Measurements from ENCODE around the gene XPO6. TPM values are rescaled to one million over a fixed set of nuclear protein-coding genes. Genes with fewer than 3 reads are reported as not detected.
A peak's percentile ranks its signal among the peaks of the same experiment; 100 is the strongest.

Gene XPO6
- polyA plus RNA-seq, 5 donors: 61.9 to 80.9 (median 75.6) TPM

- peak in 1 of 2 donors; percentile 34 for DNase-seq
Observed at GRCh38 chr16:28210979-28211588, 681 bp downstream of the XPO6 start.

DNA sequence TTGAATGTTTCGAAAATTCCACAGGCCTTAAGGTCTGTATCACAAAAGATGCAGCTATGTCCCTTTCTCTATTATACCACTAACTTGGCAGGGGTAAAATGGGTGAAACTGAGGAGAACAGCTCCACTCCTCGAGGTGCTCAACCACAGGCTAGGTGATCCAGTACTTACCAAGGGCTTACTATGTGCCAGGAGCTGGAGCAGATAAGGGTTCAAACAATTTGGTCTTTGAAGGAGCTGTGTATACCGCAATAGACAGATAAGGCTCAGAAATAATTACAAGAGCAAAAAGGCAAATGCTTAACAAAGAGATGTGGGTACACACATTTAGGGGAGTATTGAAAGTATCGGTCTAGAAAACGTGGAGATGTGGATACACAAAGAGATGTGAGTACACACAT is 1.5 kb downstream of the XPO6 start:
- no peak for DNase-seq

GRCh38 chr16:28208824-28209223 is 2.9 kb downstream of the XPO6 start:
- DNase-seq: no peak

DNA sequence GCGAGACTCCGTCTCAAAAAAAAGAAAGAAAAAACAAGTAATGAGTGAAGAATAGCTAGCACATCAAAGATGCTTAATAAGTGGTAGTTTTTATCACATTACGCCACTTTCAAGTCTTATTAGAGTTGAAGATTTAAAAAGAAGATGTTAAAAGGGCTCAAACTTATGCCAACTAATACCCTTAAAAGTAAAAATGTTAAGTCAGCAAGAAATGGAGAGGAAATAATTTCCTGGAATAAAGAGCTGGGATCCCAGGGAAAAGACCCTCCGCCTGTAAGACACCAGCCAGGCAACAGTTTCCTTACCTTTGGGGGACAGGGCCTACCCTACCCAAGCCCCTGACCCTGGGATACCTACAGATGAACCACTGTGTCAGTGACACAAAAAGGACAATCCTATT is 3.6 kb downstream of the XPO6 start:
- DNase-seq: no peak

GRCh38 chr16:28207399-28207798 is 4.4 kb downstream of the XPO6 start:
- DNase-seq: no peak

GRCh38 chr16:28205974-28206373 is 5.8 kb downstream of the XPO6 start:
- DNase-seq: no peak

DNA sequence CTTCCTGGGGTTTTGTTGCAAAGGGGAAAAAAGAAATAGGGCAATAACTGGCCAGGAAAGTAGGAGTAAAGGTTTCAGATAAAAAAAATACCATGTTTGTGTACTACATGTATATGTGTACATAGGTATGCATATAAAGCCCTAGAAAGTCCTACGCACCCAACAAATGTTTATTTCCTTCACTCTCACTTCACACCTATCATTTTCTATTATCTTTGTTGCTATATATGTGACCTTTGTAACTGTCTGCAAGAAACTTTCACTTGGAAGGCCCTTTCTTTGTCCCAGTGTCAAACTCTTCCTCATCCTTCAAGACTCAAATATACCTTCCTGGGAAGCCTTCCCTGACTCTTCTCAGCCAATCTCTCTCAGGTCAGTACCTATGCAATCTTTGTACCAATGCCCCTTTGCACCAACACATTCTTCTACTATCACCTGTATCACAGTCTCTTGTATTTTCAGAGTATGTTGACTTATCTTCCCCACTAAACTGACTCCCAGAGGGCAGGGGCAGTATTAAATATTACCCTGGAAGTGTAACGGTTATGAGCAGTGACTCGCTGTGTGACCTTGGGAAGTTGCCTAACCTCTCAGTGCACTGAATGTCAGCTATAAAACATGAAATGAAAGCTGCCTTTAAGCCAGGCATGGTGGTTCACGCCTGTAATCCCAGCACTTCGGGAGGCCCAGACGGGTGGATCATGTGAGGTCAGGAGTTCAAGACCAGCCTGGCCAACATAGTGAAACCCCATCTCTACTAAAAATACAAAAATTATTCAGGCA is 6.5 kb downstream of the XPO6 start:
- DNase-seq: no peak

GRCh38 chr16:28204622-28205021 is 7.1 kb downstream of the XPO6 start:
- no peak for DNase-seq

DNA sequence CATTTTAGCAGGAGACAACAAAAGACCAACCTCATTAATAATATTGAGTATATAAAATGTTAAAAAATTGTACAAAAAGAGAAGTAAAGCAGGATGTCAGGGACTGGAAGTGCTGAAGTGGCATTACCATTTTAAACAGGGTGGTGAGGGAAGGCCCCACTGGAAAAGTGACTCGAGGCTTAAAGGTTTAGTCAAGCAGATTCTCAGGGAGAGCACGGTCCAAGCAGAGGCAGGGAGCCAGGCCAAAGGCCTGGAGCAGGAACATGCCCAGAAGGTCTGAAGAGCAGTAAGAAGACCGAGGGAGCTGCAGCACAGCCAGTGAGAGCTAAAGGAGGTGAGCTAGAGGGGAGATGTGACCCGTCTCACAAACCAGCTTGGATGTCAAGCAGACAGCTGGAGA is 7.6 kb downstream of the XPO6 start:
- DNase-seq: no peak

- DNase-seq: no peak
Observed at GRCh38 chr16:28202147-28202746, 9.5 kb downstream of the XPO6 start.

- DNase-seq: no peak
Observed at GRCh38 chr16:28200661-28201060, 11.1 kb downstream of the XPO6 start.

GRCh38 chr16:28196387-28196987 is 15.3 kb downstream of the XPO6 start:
- DNase-seq: no peak

DNA sequence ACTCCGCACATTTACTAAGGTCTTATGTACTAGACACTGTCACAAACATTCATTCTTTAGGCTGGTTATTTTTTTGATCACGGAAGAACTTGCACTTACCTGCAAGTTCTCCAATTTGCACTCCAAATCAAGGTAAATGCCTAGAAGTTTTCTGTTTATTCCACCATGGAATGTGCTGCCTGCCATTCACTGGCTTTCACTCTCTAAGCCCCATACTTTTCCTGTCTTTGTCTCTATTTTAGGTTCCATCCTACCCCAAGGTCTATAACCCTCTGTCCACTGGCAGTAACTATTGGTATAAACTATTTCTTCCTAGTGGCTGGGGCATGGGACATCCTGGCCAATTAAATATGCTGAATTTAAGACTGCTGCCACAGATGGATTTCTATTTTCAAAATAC is 15.9 kb downstream of the XPO6 start:
- no peak for DNase-seq

GRCh38 chr16:28193530-28194423 is 18.0 kb downstream of the XPO6 start:
- no peak for DNase-seq

DNA sequence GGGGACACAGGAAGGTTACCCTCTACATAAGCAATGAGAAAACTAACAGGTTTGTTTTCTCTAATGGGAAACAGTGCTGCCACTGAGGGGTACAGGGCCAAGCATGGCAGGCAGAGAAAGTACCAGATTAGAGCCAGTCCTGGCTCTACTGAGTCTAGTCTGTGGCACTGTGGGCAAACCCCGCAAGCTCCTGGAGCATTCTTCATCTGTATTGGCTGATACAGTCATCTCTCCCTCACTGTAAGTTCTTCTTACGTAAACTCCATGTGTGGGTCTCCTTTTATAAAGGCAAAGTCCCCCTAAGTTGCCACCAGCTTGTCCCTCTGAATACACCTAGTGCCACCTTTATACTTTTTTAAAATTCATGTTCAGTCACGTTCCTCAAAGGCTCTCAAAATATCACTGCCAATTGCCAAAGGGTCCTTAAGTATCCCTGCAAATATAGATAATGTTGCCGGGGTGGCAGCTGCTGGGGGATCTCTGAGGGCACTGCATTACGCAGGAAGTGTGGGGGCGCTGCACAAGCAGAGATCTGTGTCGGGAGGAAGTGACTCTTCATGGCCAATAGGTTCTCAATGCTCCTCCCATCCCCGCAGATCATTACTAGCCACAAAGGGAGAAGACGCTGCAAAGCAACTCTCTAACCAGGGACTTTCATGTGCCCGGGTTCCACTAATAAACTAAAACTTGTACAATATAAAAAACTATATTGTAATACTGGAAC is 18.8 kb downstream of the XPO6 start:
- DNase-seq: no peak

DNA sequence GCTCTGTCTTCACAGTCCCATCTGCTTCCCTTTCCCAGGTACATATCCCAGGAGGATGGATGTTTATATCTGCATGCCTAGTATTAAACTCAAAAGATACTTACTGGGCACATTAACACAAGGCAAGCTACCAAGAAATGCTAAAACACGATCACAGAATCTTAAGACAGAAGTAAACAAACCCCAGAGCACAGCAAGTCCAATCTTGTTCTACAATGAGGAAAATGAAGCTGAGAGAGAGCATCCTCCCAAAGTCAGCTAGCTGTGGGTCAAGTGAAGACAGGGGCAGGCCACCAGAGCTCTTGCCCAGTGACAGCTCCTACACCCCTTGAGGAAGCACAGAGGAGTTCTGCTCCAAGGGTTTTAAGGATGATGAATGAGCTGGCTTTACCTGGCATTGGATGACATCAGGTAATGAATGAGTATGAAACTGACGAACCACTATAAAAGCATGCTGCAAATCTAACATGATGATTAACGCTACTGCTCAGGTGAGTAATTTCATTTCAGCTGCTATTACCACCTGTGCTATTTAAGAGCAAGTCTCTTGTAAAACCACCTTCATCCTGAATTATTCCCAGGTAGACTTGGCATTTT is 20.3 kb downstream of the XPO6 start:
- no peak for DNase-seq

DNA sequence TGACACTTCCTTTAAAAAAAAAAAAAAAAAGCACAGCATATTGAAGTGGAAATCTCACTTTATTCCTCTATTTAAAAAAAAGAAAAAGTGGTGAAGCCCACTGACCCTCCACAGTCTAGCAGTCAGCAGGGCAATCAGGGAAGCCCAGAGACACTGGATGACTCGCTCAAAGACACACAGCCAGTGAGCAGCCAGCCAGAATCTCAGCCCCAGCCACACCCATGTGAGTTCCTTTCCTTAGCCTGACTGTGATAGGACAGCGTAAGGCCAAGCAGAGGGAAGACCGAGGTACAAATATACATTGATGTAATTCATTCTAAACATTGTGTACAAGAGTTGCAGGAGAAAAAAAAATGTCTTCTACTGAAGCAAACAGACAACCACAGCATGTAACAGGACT is 22.5 kb downstream of the XPO6 start:
- DNase-seq: no peak

DNA sequence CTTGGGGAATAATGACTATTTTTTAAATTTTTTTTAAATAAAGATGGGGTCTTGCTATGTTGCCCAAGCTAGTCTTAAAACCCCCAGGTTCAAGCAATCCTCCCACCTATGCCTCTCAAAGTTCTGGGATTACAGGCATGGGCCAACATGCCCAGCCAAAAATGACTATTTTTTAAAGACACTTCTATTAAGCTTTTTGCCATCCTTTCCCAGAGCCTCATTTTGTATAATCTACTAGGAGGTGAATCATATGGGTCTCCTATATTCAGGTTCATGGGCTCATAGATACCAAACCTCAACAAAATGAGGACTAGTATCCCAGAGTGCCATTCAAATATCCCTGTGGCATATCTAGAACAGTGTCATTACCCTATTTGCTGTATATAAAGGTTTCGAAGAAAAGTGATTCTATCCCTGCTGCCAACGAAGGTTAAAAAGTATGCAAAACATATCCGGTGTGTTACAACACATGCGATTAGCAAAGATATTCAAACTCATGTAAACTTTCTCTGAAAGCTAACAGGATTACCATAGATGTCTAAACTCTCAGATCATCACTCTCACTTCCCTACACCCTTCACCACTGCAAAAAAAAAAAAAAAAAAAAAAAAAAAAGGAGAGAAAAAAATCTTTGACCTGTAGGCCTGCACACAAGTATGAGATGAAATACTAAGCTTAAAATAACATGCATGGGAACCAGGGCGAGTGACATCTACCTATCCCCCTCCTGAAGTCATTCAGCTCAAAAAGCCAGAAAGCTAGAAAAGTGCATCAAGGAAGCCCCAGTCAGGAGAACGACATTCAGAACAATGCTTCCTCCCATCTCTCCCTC is 23.5 kb downstream of the XPO6 start:
- DNase-seq: no peak

DNA sequence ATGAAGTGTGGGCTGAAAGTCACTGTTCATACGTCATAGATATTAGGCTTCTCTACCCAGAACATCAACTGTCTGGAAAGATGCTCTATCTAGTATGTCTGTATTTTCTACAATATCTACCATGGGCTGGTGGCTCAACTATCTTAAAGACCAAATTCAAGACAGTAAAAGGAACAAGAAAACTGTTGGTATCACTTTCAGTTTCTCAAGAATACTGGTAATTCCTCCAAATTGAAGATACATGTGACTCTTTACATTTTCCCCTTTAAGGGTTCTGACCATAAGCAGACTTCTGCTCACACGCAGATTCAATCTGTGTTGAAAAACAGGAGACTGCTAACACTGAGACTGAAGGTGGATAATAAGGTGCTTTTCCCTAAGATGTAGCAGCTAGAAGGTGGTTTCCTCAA is 24.2 kb downstream of the XPO6 start:
- DNase-seq: no peak

DNA sequence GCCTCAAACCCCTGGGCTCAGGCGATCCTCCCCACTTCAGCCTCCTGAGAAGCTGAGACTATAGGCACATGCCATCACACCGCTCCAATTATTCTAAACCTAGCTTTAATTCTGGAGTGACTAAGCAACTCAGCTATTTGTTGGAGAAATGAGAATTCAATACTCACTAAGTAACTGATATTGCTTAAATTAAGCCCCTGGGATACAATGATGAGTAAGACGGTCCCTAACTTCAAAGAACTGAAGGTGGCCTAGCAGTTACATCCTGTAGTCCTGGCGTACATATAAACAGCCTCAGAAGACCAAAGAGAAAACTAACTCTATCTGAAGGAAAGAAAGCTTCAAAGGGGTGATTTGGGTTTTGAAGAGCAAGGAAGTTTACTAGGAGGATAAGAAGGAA is 25.0 kb downstream of the XPO6 start:
- no peak for DNase-seq

Data from right lung (tissue), 5 donors.